SU-DHL-6 (cell line): Measurements from ENCODE around the gene MRPL39.

Experiments used
- CTCF ChIP-seq: fragments of 200-600 bp; sonication (generic); IDR thresholded peaks from one replicate; pipeline ENCODE4 v1.5.1; 2017; ENCODE audit warnings: antibody characterized with exemption, mild to moderate bottlenecking, low read length, moderate library complexity; ENCODE audit not compliant: insufficient read depth, poor library complexity, severe bottlenecking
- EZH2phosphoT487 ChIP-seq: fragments of 200-600 bp; sonication (generic), shearing (Covaris generic); conservative IDR thresholded peaks from 2 replicates; pipeline ENCODE4 v1.6.1; 2018; ENCODE audit warnings: mild to moderate bottlenecking, antibody characterized with exemption, low read length, moderate library complexity, mixed read lengths

DNA sequence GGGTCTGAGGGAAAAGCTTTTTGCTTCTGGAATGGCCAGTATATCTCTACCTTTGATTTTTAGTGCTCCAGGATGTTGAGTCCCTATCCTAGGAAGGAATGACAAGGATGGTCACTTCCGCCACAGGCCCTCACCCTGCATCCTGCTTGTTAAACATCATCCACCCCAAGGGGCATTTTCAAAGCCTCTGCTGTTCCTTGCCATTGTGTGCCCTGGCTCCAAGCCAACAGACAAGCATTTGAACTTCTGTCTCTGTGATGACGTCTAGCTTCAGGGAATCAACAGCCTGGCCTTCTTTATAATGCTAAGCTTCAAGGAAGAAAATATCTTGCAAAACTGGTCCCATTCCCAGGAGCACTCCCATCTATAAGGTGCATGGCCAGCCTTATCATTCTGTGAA is 19.5 kb upstream of the MRPL39 start:
- TF ChIP-seq CTCF (no peak), EZH2phosphoT487 (no peak)
